ENCODE measurements around the gene EDN1. TPM values are rescaled to one million over a fixed set of nuclear protein-coding genes. Genes with fewer than 3 reads are reported as not detected.

Gene EDN1
- total RNA-seq, 4 donors from 2014 or later, result 3.6 to 38.4 (median 20.1) TPM

GRCh38 chr6:12339808-12340487 is 49.8 kb downstream of the EDN1 start:
- no peak for DNase-seq (ENCODE audit: low spot score)
- no peak for ATAC-seq (ENCODE audit: low FRiP score)
- TF ChIP-seq CTCF (IDR thresholded peaks at IDR 0.05), result no peak

- no peak for ATAC-seq (ENCODE audit: low FRiP score)
- TF ChIP-seq CTCF (IDR thresholded peaks at IDR 0.05), result no peak
- DNase-seq (ENCODE audit: low spot score), result no peak
These were observed 50.3 kb downstream of the EDN1 start for GRCh38 chr6:12340488-12340818.

GRCh38 chr6:12342664-12343063 is 52.5 kb downstream of the EDN1 start:
- DNase-seq (ENCODE audit: low spot score) (no peak), ATAC-seq (ENCODE audit: low FRiP score) (no peak)
- no peak for TF ChIP-seq CTCF (IDR thresholded peaks at IDR 0.05)

- no peak for TF ChIP-seq CTCF (IDR thresholded peaks at IDR 0.05)
- DNase-seq (ENCODE audit: low spot score), result no peak
- ATAC-seq (ENCODE audit: low FRiP score), result no peak
These were observed 52.9 kb downstream of the EDN1 start for GRCh38 chr6:12343122-12343439.

GRCh38 chr6:12343440-12344162 is 53.4 kb downstream of the EDN1 start:
- no peak for TF ChIP-seq CTCF (IDR thresholded peaks at IDR 0.05)
- DNase-seq (ENCODE audit: low spot score), result no peak
- no peak for ATAC-seq (ENCODE audit: low FRiP score)

- no peak for TF ChIP-seq CTCF (IDR thresholded peaks at IDR 0.05)
- ATAC-seq (ENCODE audit: low FRiP score) (no peak), DNase-seq (ENCODE audit: low spot score) (no peak)
These were observed 54.1 kb downstream of the EDN1 start for GRCh38 chr6:12344296-12344695.
